Osteoblast (primary cell): Measurements from ENCODE around the gene PSTPIP1. TPM values are rescaled to one million over a fixed set of nuclear protein-coding genes. Genes with fewer than 3 reads are reported as not detected.
"Not testable (repeated sequence)": the region's sequence is repeated elsewhere in the genome, so short reads cannot be mapped to it uniquely, and the experiment has no call there.

Experiments used
- DNase-seq: peaks from one replicate; pipeline ENCODE4 v3.0.0; 2011; ENCODE audit warnings: low spot score, mixed read lengths; ENCODE audit not compliant: insufficient read length; ENCODE audit errors: missing footprints
- H2AFZ ChIP-seq: 2 replicates; pipeline ENCODE4 v1.6.0; 2011; ENCODE audit warnings: mild to moderate bottlenecking, low read length
- H3K27ac ChIP-seq: 2 replicates; pipeline ENCODE4 v1.5.1; 2011; ENCODE audit warnings: mild to moderate bottlenecking, low read depth, low read length, moderate library complexity
- H3K27me3 ChIP-seq: 2 replicates; pipeline ENCODE4 v1.6.0; 2012; ENCODE audit warnings: mild to moderate bottlenecking, control low read depth, inconsistent platforms, low read length, moderate library complexity; ENCODE audit not compliant: insufficient read depth
- H3K36me3 ChIP-seq: 2 replicates; pipeline ENCODE4 v1.5.1; 2011; ENCODE audit warnings: mild to moderate bottlenecking, low read length, control low read depth, moderate library complexity; ENCODE audit not compliant: insufficient read depth
- H3K4me1 ChIP-seq: 2 replicates; pipeline ENCODE4 v1.5.1; 2011; ENCODE audit warnings: mild to moderate bottlenecking, low read length, control low read depth, moderate library complexity; ENCODE audit not compliant: insufficient read depth
- H3K4me2 ChIP-seq: 2 replicates; pipeline ENCODE4 v1.6.0; 2011; ENCODE audit warnings: mild to moderate bottlenecking, low read length; ENCODE audit not compliant: insufficient read depth
- H3K4me3 ChIP-seq: fragments of 200-600 bp; sonication (generic); 3 replicates; pipeline ENCODE4 v1.5.1; 2012; ENCODE audit warnings: mild to moderate bottlenecking, low read length, inconsistent platforms; ENCODE audit not compliant: insufficient read depth
- H3K79me2 ChIP-seq: 2 replicates; pipeline ENCODE4 v1.6.0; 2012; ENCODE audit warnings: mild to moderate bottlenecking, low read length, control low read depth, inconsistent platforms; ENCODE audit not compliant: insufficient read depth
- H3K9me3 ChIP-seq: 2 replicates; pipeline ENCODE4 v1.5.1; 2011; ENCODE audit warnings: low read depth, low read length, control low read depth
- H4K20me1 ChIP-seq: 2 replicates; pipeline ENCODE4 v1.6.0; 2012; ENCODE audit warnings: mild to moderate bottlenecking, low read length, control low read depth; ENCODE audit not compliant: insufficient read depth
- CTCF ChIP-seq: IDR thresholded peaks from 2 replicates; pipeline ENCODE4 v1.5.1; 2011; ENCODE audit warnings: mild to moderate bottlenecking, low read depth, low read length, moderate library complexity; ENCODE audit errors: extremely low read depth
- total RNA-seq: library from RNA; depleted of rRNA; stranded (reverse); fragments of >200 nt; gene quantifications from 2 replicates; pipeline ENCODE4 v1.2.3, GENCODE V29; 2012

Gene PSTPIP1
- total RNA-seq, 1 donor, result not detected

DNA sequence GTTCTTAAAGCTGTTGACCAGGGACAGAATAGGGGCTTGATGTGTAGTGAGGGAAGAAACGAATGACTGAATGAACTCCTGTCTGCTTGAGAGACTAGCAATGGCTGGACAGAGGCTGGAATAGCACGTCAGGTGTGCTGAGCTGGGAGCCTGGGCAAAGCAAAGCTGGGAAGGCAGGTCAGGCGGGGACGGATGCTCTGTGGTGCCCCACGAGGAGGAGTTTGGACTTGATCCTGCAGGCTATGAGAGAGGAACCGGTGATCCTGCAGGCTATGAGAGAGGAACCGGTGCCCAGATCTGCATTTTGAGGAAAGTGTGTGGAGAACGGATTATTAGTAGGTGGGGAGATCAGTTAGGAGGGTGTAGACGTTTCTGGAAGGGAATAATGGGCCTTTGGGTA lies 31.3 kb upstream of the PSTPIP1 start:
- Histone ChIP-seq H3K27ac (no peak overlapping the region), H3K4me2 (no peak overlapping the region), H3K79me2 (no peaks in the 10 kb centered on the region), H3K4me1 (no peaks in the 10 kb centered on the region), H3K27me3 (peaks cover 26% of the 10 kb centered on the region), H2AFZ (no peak overlapping the region), H3K4me3 (no peak overlapping the region), H3K36me3 (no peaks in the 10 kb centered on the region), H4K20me1 (no peaks in the 10 kb centered on the region), H3K9me3 (no peaks in the 10 kb centered on the region)
- DNase-seq, result no peak
- no peak for TF ChIP-seq CTCF

DNA sequence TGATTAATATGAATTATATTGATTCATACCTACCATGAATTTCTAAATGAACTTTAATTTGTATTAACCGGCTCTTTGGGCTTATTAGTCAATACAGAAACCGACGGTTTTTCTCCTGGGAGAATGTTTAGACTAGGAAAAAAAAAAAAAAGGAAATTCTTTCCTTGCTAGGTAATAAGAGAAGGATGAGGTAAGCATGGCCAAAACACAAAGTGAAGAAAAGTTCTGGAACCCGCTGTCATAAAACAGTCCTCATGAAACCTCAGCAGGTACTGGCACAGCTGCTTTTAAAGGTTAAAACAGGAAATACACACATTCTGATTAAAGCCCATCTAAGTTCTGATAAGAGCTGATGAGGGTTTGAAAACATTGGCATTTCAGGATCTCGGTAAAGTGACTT lies 30.8 kb upstream of the PSTPIP1 start:
- Histone ChIP-seq H3K9me3 (no peaks in the 10 kb centered on the region), H3K27me3 (peaks cover 26% of the 10 kb centered on the region), H3K36me3 (no peaks in the 10 kb centered on the region), H2AFZ (no peak overlapping the region), H3K4me3 (no peak overlapping the region), H3K4me2 (no peak overlapping the region), H3K79me2 (no peaks in the 10 kb centered on the region), H3K4me1 (no peaks in the 10 kb centered on the region), H3K27ac (no peak overlapping the region), H4K20me1 (no peaks in the 10 kb centered on the region)
- no peak for TF ChIP-seq CTCF
- DNase-seq, result no peak

- H3K4me1 ChIP-seq, DNase-seq: not testable (repeated sequence)
Observed at GRCh38 chr15:76966051-76966450, 28.9 kb upstream of the PSTPIP1 start.

DNA sequence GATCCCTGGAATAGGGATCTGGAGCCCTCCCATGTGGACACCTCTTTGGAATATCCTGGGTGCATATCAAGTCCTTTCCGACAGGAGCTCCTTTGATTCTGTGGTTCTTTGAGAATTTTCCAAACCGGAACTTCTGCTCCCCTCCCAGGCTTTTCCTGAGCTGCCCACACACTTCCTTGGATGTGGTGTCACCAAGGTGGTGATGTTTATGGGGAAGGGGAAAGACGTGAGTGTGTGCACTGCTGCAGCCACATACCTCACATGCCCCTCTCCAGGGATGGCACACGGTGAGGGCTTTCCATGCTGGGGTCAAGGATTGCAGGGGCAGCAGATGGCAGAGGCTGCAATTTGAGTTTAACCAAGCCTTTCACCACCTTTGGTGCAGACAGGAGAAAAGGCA lies 27.9 kb upstream of the PSTPIP1 start:
- no peak overlapping the region for H3K4me3 ChIP-seq
- H3K4me2 ChIP-seq, result no peak overlapping the region
- H3K4me1 ChIP-seq, result no peaks in the 10 kb centered on the region
- H4K20me1 ChIP-seq, result no peaks in the 10 kb centered on the region
- H3K79me2 ChIP-seq, result no peaks in the 10 kb centered on the region
- no peaks in the 10 kb centered on the region for H3K36me3 ChIP-seq
- DNase-seq, result no peak
- no peak overlapping the region for H2AFZ ChIP-seq
- no peak overlapping the region for H3K27ac ChIP-seq
- H3K27me3 ChIP-seq, result peaks cover 30% of the 10 kb centered on the region
- no peaks in the 10 kb centered on the region for H3K9me3 ChIP-seq
- TF ChIP-seq CTCF, result no peak

More at GRCh38 chr15:76966051-76966450, 28.9 kb upstream of the PSTPIP1 start:
- H4K20me1 ChIP-seq, H3K4me3 ChIP-seq, H3K36me3 ChIP-seq, H3K4me2 ChIP-seq, H3K9me3 ChIP-seq, H3K27ac ChIP-seq, H3K79me2 ChIP-seq, H2AFZ ChIP-seq: not testable (repeated sequence)
- peaks cover 30% of the 10 kb centered on the region for H3K27me3 ChIP-seq
